Psoas muscle (tissue), 8 donors: ENCODE measurements around the gene TMEM8B. TPM values are rescaled to one million over a fixed set of nuclear protein-coding genes. Genes with fewer than 3 reads are reported as not detected.

Experiments
- ATAC-seq, 4 donors: fragments of 200-7000 bp; cut with Tn5 transposase; one replicate each; pipeline ENCODE4 v1.9.1; 2020; ENCODE audit warnings: moderate library complexity in 3 of 4, mild to moderate bottlenecking in 2 of 4
- DNase-seq, 2 donors: peaks; one replicate each; pipeline ENCODE4 v3.0.0-alpha.2; 2020
- H3K27ac ChIP-seq: fragments of 200-600 bp; one replicate; pipeline ENCODE4 v1.8.0; 2022
- H3K27me3 ChIP-seq, 3 donors: fragments of 200-600 bp in 1 of 3; one replicate each; pipeline versions ENCODE4 v1.6.1 to v1.8.0; 2013 to 2022; ENCODE audit warnings: low read length in 2 of 3, mild to moderate bottlenecking in 2 of 3, moderate library complexity in 1 of 3; ENCODE audit not compliant: insufficient read depth in 3 of 3
- H3K36me3 ChIP-seq, 2 donors: fragments of 200-600 bp in 1 of 2; one replicate each; pipeline versions ENCODE4 v1.6.1 to v1.8.0; 2013 to 2022; ENCODE audit warnings: low read depth in 1 of 2, mild to moderate bottlenecking in 1 of 2, moderate library complexity in 1 of 2; ENCODE audit not compliant: insufficient read depth in 1 of 2
- H3K4me1 ChIP-seq: fragments of 200-600 bp; one replicate; pipeline ENCODE4 v1.8.0; 2022
- H3K4me3 ChIP-seq: fragments of 200-600 bp; one replicate; pipeline ENCODE4 v1.8.0; 2022; ENCODE audit warnings: mild to moderate bottlenecking
- H3K9me3 ChIP-seq: fragments of 200-600 bp; one replicate; pipeline ENCODE4 v1.8.0; 2022
- WGBS, 3 donors: extraction: QIAGEN DNeasy Blood & Tissue Kit; methylation state at CpG; one replicate each; pipeline versions ENCODE4 v1.1.6 to v1.1.7; 2013; 5-methylcytosine and 5-hydroxymethylcytosine counted together
- intact Hi-C, 2 donors: fragments of 100-400 bp; cut with DNase I; formaldehyde crosslinking; loops; one replicate each; pipeline versions ENCODE4 v1.11.0 to v1.14.2; 2022
- polyA plus RNA-seq, 3 donors: library from polyadenylated mRNA; stranded (reverse); fragments of 200-250 nt; gene quantifications; one replicate each; pipeline ENCODE4 v1.2.3, GENCODE V29; 2013
- total RNA-seq, 4 donors: library from RNA; stranded (reverse); fragmentation: NEBNext Ultra II Directional in 2 of 4; extraction: Animal tissue kit (Norgen Biotek cat#: 25700) in 2 of 4; gene quantifications; one replicate each; pipeline versions ENCODE4 v1.2.1 to v1.2.4, GENCODE V29; 2021 to 2023
- TF ChIP-seq, protein P1 (sequence below): fragments of 200-600 bp; IDR thresholded peaks from one replicate; pipeline ENCODE4 v1.8.0; 2022; ENCODE audit warnings: antibody characterized with exemption
- donor health status: healthy with polysubstance abuse.
- donor health status: DM: no; HTN: no; CAD: no; lungs with moderate emphysema.
- donor health status: Bipolar disorder and iron deficiency.
- donor health status: healthy.
- donor health status: DM: yes; HTN: yes; CAD: no.
- donor health status: DM: no; HTN: no; CAD: no.
- donor health status: DM: no; HTN: no; CAD: no.
- donor health status: DM: yes; HTN: yes; CAD: no.

Gene TMEM8B
- total and polyA plus RNA-seq, 7 donors, result 2.8 to 18.5 (median 8.9) TPM

DNA sequence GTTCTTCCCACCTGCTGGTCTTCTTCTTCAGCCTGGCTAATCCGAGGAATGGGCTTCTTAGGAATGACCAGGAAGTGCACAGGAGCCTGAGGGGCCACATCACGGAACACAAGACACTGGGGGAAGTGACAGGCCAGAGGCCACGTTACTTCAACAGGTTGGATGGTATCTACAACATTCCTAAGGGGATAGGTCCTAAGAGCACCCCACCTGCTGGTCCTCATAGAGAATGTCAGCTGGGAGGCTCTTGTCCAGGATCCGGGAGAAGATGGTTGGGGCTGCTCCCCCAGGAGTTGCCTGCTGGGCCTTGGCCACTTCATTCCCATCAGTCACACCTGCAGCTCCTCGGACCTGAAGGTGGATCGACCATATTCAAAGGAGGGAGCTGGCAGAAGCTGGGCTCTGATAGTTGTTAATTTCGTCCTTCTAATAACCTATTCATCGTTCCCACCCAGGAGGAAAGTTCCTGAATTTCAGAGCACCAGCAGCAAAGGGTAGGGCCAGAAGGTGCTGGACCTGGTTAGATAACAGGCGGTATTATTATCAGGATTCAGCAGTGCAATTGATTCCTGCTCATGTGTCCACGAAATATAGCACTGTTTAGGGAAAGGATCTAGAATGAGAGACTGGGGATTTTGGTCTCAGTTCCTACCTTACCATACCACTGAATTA lies 15.5 kb upstream of the TMEM8B start:
- Histone ChIP-seq H3K27ac (peak overlapping the region; percentile 97), H3K4me1 (peaks cover 37% of the 10 kb centered on the region), H3K9me3 (no peaks in the 10 kb centered on the region), H3K4me3 (peak overlapping the region; percentile 93), H3K36me3 (peaks cover 0 to 15% of the 10 kb centered on the region in 2 donors), H3K27me3 (no peaks in the 10 kb centered on the region)
- WGBS, 3 donors, result 66 to 75% (median 69%) methylated on average over 10 of the region's 10 CpGs
- intact Hi-C loops, result loop anchor here in 1 of 2 donors (2.0 kb wide), 1 partner anchor 63 kb away; no protein-coding TSS in a partner anchor
- DNase-seq (no peak), ATAC-seq (no peak)
- TF ChIP-seq, protein P1, sequence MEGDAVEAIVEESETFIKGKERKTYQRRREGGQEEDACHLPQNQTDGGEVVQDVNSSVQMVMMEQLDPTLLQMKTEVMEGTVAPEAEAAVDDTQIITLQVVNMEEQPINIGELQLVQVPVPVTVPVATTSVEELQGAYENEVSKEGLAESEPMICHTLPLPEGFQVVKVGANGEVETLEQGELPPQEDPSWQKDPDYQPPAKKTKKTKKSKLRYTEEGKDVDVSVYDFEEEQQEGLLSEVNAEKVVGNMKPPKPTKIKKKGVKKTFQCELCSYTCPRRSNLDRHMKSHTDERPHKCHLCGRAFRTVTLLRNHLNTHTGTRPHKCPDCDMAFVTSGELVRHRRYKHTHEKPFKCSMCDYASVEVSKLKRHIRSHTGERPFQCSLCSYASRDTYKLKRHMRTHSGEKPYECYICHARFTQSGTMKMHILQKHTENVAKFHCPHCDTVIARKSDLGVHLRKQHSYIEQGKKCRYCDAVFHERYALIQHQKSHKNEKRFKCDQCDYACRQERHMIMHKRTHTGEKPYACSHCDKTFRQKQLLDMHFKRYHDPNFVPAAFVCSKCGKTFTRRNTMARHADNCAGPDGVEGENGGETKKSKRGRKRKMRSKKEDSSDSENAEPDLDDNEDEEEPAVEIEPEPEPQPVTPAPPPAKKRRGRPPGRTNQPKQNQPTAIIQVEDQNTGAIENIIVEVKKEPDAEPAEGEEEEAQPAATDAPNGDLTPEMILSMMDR, result no peak

DNA sequence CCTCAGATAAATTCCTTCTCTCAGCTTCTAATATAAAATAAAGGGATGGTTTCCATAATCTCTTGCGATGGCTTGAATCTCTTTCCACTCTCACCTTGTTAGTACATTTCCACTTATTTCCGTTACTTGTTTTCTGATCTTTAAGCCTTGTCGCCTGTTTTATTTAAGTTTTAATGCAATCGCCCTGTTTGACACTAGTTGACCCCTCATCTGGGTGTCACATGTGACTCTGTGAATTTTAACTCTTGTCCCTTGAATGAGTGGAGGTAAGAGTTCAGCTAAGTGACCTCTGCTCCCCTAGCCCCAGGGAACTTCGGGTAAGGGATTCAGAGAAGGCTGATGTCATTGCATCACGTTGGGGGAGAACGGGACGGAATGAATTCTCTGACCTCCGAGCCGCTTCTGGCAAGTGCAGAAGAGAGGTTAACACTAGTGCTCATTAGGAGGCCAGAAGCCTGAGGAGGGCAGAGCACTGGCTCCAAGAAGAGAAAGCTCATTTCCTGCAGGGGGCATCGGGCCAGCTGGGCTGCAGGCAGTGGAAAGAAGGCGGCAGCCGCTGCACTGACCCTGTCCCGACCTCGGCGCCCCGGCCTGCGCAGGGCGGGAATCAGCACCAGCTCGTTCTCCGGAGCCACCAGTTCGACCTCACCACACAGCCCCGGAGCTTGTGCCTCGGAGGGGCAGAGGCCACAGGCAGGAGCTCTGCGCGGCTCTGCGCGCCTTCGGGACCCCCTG lies 14.8 kb upstream of the TMEM8B start:
- intact Hi-C loops, result loop anchor here in 1 of 2 donors (2.0 kb wide), 1 partner anchor 63 kb away; no protein-coding TSS in a partner anchor
- peak overlapping the region; percentile 93 for H3K4me3 ChIP-seq
- peaks cover 37% of the 10 kb centered on the region for H3K4me1 ChIP-seq
- H3K9me3 ChIP-seq, result no peaks in the 10 kb centered on the region
- H3K36me3 ChIP-seq, result peaks cover 0 to 8% of the 10 kb centered on the region in 2 donors
- peak; percentile 73 to 88 for DNase-seq
- peak; percentile 29 to 54 (median 49) for ATAC-seq
- H3K27me3 ChIP-seq, result no peaks in the 10 kb centered on the region
- WGBS, 3 donors, result 6 to 10% (median 7%) methylated on average over 22 to 29 of the region's 29 CpGs
- H3K27ac ChIP-seq, result peak overlapping the region; percentile 97
- TF ChIP-seq, protein P1, result peak; percentile 23

GRCh38 chr9:35814841-35815543 lies 14.0 kb upstream of the TMEM8B start, which contains the start of gene HINT2:
Gene HINT2, minus strand, starts transcription at chr9:35815042. Its CDS starts 63 bp downstream, at chr9:35814979.
- Histone ChIP-seq H3K4me3 (peak within 1 kb of the TSS; percentile 93), H3K36me3 (peaks cover 0 to under 1% of the 10 kb centered on the region in 2 donors), H3K27me3 (no peaks in the 10 kb centered on the region), H3K4me1 (peaks cover 37% of the 10 kb centered on the region), H3K9me3 (no peaks in the 10 kb centered on the region), H3K27ac (peak within 1 kb of the TSS; percentile 97)
- WGBS, 3 donors, result 0 to 1% (median 1%) methylated on average over 41 to 52 of the region's 52 CpGs
- intact Hi-C loops, result loop anchor here in 1 of 2 donors (2.0 kb wide), 1 partner anchor 64 kb away; no protein-coding TSS in a partner anchor
- DNase-seq, result peak; percentile 95 to 96
- TF ChIP-seq, protein P1, result no peak
- peak; percentile 90 to 93 (median 91) for ATAC-seq

GRCh38 chr9:35816708-35817107 lies 12.3 kb upstream of the TMEM8B start:
- intact Hi-C loops, result no loop called here
- ATAC-seq (no peak), DNase-seq (no peak)
- peaks cover 30% of the 10 kb centered on the region for H3K4me1 ChIP-seq
- no peak overlapping the region for H3K27ac ChIP-seq
- TF ChIP-seq, protein P1, result no peak
- WGBS, 3 donors, result 50 to 77% (median 53%) methylated on average over 1 of the region's 1 CpG
- no peaks in the 10 kb centered on the region for H3K36me3 ChIP-seq
- no peaks in the 10 kb centered on the region for H3K9me3 ChIP-seq
- H3K27me3 ChIP-seq, result no peaks in the 10 kb centered on the region
- H3K4me3 ChIP-seq, result no peak overlapping the region
